Measurements from ENCODE around the gene PRKCA. TPM values are rescaled to one million over a fixed set of nuclear protein-coding genes. Genes with fewer than 3 reads are reported as not detected.

Gene PRKCA
- polyA plus RNA-seq, 4 donors = 19.9 to 27.8 (median 24.5) TPM

DNA sequence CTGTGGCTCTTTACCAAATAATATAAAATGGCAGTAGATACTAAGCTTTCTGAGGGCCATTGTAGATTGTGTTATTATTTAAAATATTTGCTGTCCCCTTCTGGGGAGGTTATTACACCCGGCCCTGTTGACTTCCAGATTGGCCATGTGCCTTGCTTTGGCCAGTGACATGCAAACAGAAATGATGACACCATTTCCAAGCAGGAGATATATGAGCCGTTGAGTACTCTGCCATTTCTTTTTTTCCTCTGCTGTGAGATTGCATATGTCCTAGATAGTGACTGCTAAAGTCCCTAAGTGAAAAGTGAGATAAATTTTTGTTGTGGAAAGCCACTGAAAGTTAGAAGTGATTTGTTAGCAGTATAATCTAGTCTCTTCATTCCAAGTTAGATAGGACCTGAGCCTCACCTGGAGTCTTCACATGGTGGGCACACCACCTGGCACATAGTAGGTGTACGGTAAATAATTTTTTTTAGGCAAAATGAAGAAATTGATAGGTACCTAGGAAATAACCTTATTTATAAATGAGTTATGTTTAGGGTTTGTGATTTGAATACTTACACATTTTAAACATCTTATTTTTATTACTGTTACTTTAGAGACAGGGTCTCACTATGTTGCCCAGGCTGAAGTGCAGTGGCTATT lies 328.5 kb downstream of the PRKCA start:
- no peak for DNase-seq (ENCODE audit: low read depth in 4 of 4, low spot score in 2 of 4)

DNA sequence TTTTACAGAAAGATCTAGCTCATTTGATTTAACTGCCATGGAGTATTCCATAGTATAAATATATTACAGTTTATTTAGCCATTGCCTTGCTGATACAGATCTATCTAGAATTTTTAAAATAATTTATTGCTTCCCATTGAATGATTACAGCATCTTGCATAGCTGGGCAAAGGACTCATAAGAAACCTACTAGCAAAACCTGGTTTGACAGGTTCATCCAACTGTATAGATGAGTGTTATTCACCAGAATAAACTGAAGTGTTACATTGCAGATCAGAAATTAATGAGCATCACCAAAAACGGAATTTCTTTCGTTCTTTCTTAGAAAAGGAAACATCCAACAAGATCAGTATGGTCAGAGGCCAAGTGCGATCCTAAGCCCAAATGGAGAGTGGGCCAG lies 330.3 kb downstream of the PRKCA start:
- no peak for DNase-seq (ENCODE audit: low read depth in 4 of 4, low spot score in 2 of 4)

DNA sequence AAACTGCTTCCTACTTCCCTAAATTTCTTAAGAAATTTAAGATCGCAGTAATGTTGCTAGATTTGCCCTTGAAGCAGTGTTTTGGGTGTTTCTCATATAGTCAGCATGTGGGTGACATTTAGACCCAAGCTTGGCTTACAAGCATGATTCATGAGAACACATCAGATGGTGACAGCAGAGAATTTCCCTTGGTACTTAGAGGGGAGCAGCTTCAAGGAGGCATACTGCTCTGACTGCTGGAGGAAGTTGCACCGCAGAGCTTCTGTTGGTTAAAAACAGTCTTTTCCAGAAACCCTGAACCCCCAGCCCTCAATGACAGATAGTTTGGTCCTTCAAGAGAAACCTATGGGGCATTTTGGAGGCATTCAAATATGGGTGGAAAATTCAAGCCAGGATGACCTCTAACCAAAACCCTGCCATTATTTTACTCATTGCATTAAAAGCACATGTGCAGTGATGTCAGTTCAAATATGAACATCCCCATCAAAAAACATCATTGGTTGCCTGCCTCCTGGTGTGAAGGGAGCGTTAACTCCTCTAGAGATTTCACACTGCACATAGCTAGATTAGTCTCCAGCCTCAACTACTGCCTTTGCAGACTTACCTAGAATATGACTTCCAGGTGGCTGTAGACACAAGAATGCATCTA lies 331.0 kb downstream of the PRKCA start:
- DNase-seq (ENCODE audit: low read depth in 4 of 4, low spot score in 2 of 4) = no peak

DNA sequence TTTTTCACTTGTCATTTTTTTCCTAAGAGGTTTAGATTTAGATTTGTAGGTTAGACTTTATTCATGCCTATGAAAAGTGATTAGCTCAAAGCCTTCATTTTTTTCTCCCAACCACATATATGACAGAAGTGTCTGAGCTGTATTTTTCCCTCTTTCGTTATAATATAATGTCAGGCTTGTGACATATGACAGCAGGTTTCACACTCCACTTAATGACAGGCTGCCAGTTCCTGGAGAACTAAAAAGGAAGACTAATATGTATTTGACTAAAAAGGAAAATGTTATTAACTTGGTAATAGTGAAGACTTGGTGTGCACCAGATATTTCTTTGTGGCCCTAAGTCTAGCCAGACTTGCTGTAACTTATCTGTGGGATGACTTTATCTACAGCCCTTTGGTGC lies 331.8 kb downstream of the PRKCA start:
- no peak for DNase-seq (ENCODE audit: low read depth in 4 of 4, low spot score in 2 of 4)

DNA sequence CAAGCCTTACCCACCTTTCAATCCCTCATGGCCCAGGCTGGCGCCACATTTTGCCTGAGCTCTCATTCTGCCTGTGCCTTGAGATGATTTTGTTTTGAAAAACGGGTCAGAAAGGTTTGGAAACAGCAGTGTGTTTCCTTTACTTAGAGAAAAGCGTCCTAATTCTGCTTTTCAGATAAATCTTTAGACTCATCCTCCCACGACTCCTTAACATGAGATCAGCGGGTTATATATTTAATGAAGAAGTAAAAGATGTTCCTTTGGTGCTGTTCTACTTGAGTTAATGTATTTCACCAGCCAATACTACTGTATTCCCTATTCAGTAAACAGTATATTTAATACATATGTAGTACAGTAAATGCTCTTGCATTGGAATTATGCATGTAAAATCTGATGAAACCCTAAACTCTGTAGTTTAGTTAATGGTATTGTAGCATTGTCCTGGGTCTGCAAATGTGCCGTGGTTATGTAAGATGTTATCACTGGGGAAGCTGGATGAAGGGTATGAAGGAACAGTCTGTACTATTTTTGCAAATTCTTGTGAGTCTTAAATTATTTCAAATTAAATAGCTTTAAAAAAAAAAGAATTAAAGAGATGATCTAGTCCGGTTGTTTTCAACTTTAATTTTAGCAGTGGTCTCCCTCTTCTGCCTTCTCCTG lies 333.1 kb downstream of the PRKCA start:
- no peak for DNase-seq (ENCODE audit: low read depth in 4 of 4, low spot score in 2 of 4)

DNA sequence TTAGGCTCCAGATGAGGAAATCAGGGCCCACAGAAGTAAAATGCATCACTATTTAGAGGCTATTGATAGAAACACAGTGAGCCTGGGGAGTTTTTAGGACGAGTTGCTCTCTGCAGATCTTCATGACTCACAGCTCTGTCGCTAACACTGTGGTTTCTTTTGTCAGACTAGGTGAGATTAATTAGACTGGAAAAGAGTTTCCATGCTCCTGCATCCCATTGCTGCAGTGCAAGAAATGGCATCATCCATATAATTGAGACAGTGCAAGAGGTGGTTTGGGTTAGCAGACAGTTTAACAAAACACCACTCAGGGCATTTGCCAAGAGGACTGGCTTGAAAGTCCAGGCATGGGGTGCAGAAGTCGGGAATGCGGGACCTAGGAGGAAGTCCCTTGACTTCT lies 333.7 kb downstream of the PRKCA start:
- no peak for DNase-seq (ENCODE audit: low read depth in 4 of 4, low spot score in 2 of 4)

DNA sequence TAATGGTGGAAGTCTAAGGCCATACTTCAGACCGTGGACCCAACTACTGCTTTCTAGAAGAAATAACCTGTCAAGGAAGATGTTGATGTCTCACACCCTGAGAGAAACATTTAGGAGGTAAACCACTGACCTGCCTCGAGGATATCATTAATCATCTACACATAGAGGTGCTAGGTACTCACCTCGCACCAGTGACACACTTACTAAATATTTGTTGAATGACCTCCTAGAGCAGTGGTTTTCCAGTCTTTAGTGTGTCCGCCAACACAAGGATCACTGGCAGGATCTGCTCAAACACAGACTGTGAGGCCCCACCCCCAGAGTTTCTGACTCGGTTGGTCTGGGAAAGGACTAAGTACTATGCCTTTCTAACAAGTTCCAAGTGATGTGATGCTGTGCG lies 335.1 kb downstream of the PRKCA start:
- no peak for DNase-seq (ENCODE audit: low read depth in 4 of 4, low spot score in 2 of 4)

DNA sequence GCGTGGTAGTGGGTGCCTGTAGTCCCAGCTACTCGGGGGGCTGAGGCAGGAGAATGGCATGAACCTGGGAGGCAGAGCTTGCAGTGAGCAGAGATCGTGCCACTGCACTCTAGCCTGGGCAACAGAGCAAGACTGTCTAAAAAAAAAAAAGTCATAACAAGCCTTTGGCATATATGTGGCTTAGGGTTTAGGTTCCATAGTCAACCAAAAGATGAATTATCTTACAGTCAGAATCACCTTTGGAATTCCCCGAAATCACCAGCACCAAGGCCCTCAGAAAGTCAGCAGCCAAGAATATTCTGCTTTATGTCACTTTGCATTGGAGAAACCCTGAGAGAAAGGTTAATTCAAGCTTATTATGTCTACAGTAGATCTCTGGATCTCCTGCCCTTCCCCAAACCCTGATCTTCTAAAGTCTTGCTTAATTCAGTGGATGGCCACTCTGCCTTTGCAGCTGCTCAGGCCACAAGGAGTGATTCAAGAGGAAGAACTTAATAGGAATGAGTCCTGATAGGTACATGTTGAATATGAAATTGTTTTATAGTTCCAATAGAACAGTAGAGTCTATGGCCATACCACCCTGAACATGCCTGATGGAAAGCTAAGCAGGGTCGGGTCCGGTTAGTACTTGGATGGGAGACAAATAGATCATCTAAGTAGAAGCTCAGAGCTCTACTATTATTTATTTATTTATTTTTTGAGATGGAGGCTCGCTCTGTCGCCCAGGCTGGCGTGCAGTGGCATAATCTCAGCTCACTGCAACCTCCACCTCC lies 336.5 kb downstream of the PRKCA start:
- DNase-seq (ENCODE audit: low read depth in 4 of 4, low spot score in 2 of 4) = no peak

DNA sequence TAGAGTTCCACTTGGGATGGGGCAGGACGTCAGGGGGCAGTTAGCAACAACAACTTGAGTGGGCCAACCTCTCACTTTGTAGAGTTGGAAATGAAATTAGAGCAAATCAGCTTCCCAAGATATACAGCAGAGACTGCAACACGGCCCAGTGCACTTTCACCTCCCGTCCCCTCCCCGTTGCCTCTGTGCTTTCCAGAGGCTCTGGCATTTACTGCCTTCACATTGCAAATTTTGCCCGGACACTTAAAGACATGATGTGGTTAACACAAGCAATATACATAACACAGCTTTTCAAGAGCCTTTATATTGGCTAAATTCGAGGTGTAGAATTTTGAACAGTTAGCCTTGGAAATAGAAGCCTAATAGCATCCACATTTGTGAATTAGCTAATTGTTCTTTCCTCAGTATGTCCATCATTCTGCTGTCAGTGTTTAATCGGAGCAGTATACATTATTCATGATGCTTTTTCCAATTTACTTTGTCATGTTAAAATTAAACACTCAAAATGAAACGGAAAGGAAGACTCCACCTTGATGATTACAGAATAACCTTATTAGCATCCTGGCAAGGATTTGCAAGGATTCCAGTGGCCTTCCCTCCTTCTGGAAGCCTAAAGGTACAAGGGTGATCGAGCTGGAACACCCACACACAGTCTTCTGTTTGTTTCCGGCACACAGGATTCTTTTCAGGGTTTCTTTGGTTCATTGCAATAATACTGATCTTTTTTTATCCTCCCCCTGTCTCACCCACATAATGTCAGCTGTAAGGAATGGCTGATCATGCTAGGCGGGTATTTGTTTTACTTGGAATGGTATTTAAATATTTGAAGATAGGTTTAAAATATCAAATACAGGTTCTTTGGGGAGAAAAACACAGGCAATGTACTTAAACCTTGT lies 341.6 kb downstream of the PRKCA start:
- no peak for DNase-seq (ENCODE audit: low read depth in 4 of 4, low spot score in 2 of 4)

DNA sequence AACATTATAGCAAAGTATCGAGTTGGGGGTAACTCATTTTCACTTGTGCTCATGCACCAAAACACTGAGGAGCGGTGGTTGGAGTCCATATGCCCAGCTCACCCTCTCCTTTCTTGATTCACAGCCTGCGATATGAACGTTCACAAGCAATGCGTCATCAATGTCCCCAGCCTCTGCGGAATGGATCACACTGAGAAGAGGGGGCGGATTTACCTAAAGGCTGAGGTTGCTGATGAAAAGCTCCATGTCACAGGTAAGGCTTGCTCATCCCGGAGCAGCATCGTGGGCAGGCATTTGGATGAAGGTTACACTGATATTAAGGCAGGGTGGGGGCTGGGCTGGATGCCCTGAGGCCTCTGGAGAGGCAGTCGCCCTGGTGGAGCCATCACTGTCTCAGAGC lies 342.8 kb downstream of the PRKCA start:
- no peak for DNase-seq (ENCODE audit: low read depth in 4 of 4, low spot score in 2 of 4)

DNA sequence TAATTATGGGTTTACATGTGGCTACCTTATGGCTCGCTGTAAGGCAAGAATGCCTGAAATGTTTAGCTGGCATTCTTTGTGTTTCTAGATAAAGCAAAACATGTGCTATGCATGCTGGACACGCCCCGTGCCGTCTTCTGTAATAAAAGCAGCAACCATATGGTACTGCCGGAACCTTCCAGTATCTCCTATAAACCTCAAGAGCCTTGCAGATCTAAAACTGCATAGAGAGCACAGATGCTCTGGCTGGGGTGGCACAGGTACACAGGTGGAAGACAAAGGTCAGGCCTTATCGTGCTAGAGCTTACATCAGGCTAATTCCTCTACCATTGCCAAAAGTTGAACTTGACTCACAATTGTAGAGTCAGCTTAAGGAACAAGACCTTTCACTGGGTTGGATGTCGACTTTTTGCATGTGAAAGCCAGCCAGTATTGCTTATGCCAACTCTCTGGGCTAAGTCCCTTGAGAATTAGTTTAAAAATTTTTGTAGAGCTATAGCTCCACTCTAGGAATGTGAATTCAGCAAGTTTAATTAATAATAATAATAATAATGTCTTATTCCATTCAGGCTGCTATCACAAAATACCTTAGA lies 345.1 kb downstream of the PRKCA start:
- DNase-seq (ENCODE audit: low read depth in 4 of 4, low spot score in 2 of 4) = no peak

DNA sequence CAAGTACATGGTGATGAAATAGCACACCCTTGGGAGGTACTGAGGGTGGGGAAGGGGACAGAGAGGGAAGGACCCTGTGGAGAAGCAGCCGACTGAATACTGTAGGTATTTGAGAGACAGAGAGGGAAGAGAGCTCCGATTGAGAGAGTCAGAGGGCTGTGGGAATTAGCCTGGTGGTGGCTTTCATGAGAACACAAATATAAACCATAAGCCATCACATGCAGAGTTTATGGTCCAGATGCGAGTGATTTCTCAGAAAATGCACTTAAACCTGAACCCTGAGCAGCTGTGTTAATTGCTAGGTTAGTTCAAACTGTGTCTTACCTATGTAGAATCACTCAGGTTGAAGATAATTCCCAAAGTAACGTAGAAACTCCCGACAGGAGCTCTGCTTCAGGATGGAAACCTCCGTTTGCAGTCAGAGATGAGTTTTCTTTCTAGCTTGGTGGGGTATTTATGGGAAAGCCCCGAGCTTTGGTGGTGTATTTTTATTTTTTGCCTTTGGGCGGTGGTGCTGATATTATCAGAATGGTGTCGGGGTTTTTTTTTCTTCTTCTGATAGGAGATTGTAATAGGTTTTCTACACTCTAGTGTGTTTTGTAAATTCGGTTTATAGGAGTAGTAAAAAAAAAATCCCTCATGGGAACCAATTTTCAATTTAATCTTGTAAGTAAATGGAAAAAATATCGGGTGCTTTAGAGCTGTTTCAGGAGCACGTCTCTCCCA lies 347.6 kb downstream of the PRKCA start:
- DNase-seq (ENCODE audit: low read depth in 4 of 4, low spot score in 2 of 4) = no peak

DNA sequence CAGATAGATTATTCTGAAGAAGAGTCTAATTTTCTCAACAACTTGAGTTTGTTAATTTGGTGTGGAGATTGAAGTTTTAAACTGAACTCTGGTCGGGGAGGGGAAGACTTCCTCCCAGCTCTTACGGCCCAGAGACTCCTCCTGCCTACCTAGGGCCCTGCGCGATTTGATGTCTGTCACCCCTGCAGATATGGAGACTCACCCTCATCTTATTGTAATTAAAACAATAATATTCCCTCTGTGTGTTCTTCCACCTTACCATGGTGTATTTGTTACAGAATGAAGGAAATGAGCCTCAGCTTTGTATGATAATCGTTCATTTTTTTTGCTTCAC lies 348.1 kb downstream of the PRKCA start:
- no peak for DNase-seq (ENCODE audit: low read depth in 4 of 4, low spot score in 2 of 4)

DNA sequence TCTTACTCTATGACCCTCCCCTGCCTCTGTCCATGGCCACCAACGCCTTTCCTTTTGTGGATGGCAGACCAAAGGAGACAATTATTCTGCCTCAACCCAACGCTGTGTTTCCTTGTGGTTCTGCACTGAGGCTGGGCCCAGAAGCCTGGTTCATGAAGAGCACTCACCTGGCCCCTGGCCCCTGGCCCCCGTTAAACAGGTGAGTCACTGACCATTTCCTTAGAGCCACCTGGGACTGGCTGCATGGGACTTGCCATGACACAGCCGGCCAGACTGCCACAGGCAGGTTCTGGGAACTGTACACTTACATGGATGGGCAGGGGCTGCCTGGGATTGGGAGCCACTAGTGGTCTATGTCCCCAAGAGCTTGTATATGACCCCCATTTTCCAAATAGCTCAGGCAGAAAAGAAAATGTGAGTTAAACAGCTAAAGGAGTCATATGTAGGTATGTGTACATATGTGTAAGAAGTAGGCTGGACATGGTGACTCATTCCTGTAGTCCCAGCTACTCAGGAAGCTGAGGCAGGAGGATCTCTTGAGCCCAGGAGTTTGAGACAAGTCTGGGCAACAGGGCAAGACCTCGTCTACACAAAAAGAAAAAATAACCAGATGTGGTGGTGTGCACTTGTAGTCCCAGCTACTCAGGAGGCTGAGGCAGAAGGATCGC lies 350.6 kb downstream of the PRKCA start:
- no peak for DNase-seq (ENCODE audit: low read depth in 4 of 4, low spot score in 2 of 4)

DNA sequence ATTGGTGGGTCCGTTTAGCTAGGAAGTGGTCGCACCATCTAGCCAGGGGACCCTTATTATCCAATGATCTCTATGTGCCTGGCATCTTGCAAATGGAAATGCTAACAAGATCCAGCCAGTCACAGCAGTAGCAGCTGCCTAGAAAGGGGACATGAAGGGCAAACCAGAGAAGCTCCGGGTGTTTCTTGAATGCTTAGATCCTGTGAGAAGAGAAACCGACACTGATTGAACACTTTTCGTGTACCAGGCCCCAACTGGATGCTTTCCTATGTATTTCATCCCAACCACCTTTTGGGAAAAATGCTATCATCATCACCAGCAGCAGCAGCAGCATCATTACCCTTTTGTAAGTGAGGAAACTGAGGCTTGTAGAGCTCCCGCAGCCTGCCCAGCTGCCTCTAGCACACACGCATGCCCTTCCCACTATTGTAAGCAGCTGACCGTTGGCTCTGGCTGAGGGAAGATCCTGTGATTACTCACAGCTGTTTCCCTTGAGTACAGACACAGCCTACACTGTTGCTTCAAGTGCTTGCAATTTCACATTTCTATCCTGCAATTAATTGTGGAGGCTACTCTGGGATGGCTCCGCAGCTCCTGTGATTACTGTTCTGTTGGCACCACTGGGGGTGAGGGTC lies 351.8 kb downstream of the PRKCA start:
- DNase-seq (ENCODE audit: low read depth in 4 of 4, low spot score in 2 of 4) = no peak

DNA sequence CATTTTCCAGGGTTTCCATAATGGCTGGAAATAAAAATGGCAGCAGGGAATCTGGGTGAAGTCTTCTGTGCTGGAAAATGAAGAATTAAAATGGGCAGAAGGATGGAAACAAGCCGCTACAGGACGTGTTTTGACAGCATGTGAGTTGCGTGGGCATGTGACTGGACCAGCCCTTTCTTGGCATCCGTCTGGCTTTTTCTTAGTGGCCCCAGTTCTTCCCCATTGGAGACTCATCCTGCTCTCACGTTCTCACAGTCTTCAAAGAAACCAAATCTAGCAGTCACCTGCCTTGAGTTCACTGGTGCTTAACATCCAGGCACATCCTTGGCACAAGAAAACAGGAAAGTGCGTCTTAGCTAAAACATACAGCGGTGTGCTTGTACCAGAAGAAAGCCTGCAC lies 352.4 kb downstream of the PRKCA start:
- no peak for DNase-seq (ENCODE audit: low read depth in 4 of 4, low spot score in 2 of 4)

DNA sequence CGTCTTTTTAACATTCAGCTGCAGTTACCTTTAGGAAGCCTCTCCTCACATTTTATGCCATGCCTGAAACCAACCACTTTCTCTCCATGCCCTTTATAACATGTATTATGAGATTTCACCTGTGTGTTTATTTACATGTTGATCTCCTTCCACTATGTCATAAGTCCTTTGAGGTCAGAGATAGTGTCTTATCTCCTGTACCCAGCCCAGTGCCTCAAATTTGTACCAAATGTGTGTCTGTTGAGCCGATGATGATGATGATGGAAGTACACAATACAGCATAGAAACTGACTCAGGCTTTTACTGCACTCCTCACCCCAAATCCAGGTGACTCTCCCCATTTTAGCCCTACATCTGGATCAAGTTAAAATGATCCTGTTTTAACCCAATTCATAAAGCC lies 353.0 kb downstream of the PRKCA start:
- DNase-seq (ENCODE audit: low read depth in 4 of 4, low spot score in 2 of 4) = no peak

DNA sequence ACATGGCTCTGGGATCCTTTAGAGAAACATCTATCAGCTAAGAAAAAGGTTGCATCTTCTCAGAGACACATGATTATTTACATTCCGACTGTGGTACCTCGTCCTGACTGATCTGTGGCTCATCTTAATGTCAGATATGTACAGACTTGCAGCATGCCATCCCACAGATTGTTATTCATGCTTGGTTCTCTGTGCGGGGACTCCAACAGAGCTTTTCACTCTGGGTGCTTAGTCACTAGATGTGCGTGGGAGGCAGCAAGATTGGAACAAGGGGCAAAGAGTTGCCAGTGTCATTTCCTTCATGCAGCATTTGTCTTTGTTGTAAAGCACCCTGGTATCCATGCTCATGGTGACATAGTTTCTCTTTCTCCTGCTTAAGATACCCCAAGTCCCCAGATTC lies 353.4 kb downstream of the PRKCA start:
- no peak for DNase-seq (ENCODE audit: low read depth in 4 of 4, low spot score in 2 of 4)
